H4 (cell line): ENCODE measurements around the gene KY. TPM values are rescaled to one million over a fixed set of nuclear protein-coding genes. Genes with fewer than 3 reads are reported as not detected.
A peak's percentile ranks its signal among the peaks of the same experiment; 100 is the strongest.

ENCODE experiments used
- DNase-seq: peaks from one replicate; pipeline ENCODE4 v3.0.0-alpha.2; 2015; ENCODE audit warnings: low spot score
- total RNA-seq: library from RNA; depleted of rRNA; stranded (reverse); fragments of >200 nt; shearing (Covaris generic); gene quantifications from 2 replicates; pipeline ENCODE4 v1.2.3, GENCODE V29; 2014

KY gene
- total RNA-seq, 1 experiment from 2014 or later: 0.04 TPM

- no peak for DNase-seq
Observed at GRCh38 chr3:134619301-134619615, 31.6 kb downstream of the KY start.

GRCh38 chr3:134618478-134619300, 32.1 kb downstream of the KY start:
- no peak for DNase-seq

- DNase-seq: no peak
Observed at GRCh38 chr3:134617608-134618477, 33.0 kb downstream of the KY start.

DNA sequence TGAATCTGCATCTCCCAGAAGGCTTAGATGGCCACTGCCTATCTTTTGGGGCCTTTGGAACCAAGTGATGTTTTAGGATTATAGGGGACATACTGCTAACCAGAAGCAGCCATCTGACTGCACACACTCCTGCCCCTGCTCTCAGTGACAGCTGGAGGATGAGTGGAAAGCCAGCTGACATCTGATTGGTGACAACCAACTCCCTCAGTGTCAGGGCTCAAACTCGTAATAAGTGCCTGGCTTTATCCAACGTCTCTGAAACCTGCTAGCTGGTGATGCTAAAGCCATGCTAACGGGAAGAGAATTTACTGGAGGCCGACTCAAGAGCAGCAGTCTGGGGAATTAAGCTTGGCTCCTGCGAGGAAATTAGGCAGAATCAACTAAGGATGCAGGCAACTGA, 35.1 kb downstream of the KY start:
- no peak for DNase-seq

DNA sequence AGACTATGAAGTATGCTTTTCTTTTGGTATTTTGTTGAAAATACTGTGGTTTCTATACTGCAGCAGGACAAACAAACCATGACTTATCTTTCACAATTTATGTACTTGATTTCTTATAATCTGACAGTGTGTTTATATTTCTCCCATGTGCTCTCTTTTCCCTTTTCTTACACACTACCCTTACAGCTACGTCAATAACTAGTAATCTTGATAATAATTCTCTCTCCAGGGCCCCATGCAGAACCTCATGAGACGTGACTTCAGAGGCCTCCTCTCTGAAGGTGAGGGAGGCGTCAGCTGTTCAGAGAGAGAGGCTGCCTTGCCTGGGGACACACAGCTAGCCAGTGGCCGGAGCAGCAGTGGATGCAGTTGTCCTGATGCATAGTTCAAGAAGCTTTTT, 35.9 kb downstream of the KY start:
- peak; percentile 55 for DNase-seq

DNA sequence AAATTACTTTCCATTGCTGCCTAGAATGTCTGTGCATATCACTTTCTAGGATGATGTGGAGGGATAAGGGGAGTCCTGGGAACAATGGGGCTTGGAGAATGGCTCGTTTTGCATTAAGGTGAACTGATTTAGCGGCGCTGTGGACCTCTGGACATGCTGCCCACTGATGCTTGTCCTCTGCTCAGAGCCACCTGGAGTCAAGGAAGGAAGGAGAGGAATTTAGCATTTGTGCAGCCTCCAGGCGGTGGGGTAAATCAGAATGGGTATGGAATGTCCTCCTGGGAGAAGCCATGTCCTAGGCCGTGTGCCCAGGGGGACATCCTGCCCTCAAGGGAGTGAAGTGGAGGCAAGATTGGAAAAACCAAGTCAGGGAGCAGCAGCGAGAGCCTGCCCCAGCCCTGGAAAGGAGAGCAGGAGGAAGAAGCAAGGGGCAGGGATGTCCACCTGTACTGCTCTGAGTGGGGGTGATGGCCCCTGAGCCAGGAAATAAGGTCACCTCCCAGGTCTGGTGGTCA, 37.8 kb downstream of the KY start:
- DNase-seq: no peak

DNA sequence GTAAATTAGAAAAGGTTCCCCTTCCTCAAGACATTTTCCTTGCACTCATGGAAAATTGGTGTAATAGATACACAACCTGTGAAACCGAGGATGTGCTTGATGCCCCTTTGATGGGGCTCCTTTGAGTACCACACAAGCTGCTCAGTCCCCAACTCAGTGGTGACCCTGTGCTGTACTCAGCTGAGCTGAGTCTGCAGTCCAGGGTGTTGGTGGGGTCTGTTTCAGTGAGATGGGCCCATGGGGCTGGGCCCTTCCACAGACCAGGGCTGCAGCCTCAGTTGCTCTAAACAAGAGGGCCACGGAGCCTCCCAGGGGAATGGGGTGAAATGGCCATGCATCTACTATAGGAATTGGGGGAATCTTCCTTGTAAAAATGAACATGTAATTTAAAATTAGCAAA, 39.3 kb downstream of the KY start:
- DNase-seq: no peak

DNA sequence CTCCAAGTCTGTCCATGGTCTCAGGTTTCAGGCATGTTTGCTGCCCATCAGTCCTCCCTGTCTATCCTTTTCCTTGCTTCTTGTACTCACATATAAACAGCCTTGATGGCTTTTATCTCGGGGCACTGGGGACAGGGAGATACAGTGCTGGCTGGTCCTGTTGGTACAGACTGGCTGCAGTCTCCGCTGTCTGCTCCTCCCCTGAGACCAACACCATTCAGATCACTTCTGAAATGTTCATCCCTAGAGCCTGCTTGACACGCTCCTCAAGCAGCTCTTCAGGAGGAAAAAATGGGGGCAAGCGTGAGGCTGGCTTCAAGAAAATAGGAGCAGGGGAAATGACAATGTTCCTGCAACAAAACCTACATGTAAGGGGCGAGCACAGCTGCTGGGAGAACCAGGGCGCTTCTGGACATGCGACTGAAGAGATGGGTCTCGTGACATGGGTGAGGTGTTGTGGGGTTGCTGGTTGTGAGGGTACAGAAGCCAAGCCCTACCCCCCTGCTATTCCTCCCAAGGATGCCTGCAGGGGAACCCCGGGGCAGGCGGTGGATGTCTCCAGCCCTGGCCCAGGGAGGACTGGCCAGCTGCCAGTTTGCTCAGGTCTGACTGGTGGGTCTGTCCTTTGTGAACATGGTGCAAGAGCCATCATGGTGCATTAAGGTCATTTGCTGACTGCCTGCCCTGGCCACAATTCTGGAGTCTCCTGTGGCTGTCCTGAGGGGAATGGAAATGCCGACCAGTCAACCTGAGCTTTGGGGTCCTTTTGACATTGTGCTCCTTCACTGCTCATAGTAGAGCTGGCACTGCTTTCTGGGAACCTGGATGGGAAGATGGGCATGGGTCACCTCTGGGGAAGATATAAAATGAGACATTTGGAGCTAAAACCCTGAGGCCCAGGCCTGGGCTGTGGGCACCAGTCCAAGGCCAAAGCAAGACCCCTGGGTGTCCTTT, 40.1 kb downstream of the KY start:
- no peak for DNase-seq

DNA sequence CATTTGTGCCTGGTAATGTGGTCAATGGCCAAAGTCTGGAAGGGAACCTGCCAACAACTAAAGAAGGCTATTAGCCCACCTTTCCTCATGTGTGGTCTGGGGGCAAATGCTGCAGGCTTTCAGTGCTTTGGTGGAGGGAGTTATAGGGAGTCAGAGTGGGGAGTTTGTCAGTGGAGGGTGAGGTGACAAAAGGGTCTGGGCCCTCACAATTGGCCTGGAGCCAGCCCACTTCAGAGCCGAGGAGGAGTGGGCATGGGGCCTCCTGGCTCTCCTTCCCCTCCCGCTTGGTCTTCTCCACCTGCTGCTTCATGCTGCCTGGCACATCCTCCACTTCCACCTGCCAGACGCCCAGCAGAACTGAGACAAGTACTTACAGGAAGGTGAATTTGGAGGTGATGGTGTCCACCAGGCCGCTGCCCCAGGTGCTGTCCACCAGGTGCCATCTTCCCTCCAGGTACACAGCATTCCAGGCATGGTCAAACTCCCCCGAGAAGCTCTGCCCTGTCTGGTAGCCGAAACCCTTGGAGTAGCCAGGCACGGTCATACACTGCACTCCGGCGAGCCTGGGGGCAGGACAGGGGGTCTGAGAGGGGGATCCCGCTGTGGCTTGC, 40.9 kb downstream of the KY start:
- no peak for DNase-seq

GRCh38 chr3:134608771-134609435, 41.9 kb downstream of the KY start:
- DNase-seq: no peak

GRCh38 chr3:134608023-134608770, 42.6 kb downstream of the KY start:
- DNase-seq: no peak

DNA sequence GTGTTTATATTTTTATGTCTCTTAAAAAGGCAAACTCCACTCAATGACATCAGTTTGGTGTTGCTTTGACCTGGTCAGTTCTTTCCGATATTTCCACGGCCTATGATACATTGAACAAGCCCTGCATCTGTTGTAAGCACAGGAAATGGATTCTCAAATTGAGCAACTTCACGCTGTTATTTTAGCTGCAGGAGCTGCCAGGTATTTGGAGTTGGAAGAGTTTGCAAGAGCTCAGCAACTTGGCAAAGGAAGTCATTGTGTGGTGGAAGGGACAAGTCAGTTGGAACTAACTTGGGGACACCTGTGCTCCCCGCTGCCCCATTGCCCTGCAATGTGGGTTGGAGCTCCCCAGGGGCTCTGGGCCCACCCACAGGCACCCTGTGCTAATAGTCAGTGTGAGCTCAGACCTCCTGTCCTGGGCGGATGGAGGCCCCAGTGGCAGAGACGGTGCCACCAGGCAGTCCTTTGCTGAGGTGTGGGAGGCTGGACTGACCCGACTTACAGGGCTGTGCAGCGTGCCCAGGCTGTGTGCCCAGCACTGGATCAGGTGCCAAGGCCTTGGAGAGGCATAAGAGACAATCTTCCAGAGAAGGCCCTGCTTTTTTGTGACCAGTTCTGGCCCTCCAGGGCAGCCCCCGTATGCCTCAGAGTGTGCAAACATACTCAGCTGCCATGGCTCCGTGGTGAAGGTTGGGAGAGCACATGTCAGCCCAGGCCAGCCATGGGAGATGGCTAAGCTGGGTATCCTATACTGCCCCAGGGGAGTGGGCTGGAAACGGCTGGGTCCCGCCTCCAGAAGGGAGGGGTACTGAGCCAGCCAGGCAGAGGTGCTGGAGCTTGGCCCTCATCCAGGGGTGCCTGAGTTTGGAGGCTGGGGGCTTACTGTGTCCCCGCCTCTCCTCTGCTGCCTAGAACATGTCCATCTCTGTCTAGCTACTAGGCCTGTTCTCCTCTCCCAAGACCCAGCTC, 43.5 kb downstream of the KY start:
- DNase-seq: no peak

GRCh38 chr3:134606033-134607025, 44.5 kb downstream of the KY start:
- no peak for DNase-seq

DNA sequence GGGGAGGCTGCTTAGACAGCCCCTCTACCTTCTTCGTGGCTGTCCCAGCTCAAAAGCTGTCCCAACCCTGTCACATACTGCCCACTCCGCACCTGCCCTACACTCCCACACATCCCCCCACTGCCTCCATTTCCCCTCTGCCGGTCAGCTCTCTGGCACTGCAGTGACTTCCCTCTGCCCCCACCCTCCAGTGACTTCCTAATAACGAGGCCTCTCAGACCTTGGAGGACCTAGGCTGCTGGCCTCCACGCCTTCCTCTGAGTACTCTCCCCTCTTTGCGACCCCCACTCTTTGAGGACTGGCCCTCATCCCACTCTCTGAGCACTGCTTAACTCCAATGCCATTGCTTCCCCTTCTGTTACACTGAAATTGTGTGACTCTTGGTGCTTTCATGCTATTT, 45.3 kb downstream of the KY start:
- no peak for DNase-seq

DNA sequence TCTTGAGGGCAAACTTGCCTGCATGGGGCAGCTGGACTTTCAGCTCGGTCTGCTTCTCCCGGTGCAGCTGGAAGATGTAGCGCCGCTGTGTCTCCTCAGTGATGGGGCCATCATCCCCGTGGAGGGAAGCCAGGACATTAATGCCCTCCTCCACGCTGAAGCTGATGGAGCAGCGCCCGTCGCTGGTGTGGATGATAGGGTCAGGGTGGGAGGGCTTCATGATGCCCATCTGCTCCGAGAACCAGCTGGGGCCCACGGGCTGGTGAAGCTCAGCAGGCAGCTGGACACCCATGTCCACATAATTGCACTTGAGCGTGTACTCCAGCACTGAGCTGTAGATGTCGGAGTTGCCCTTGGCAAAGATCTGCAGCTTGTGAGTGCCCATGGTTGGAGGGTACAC, 46.9 kb downstream of the KY start:
- DNase-seq: no peak

DNA sequence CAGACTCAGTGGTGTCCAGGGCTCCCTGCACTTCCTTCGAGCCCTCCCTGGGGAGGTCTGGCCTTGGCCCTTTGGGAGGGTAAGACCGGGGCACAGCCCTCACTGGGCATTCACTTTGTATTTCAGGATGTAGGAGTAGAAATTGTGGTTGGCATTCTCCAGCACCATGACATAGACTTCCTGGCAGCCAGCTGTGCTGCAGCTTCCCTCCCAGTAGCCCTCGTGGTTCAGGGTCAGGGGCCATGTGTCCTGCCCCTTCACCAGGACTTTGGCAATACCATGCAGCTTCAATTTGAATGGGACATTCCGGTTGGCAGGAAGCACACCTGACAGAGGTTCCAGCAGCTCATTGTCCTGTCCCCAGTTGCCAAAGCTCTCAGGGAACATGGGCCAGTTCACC, 47.3 kb downstream of the KY start:
- no peak for DNase-seq

DNA sequence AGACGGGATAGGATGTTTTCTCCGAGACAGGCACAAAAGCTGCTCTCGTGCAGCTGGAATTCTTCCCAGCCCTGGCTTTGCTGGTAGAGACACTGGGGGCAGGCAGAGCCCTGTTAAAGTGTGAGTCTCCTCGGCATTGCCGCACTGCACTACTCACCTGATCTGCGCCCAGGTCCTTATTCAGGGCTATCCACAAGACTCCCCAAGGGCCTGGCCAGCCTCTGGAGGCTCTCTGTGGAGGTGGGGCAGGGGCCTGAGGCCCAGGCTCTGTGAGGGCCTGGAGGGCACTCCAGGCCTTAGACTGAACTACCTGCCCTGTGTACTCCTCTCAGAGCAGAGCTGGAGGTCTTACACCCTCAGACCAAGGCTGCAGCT, 48.4 kb downstream of the KY start:
- no peak for DNase-seq
